K562 (cell line): ENCODE data around the gene NUB1. TPM values are rescaled to one million over a fixed set of nuclear protein-coding genes. Genes with fewer than 3 reads are reported as not detected.
A peak's percentile ranks its signal among the peaks of the same experiment; 100 is the strongest.

Experiments
- FOXJ2 ChIP-seq: fragments of 200-800 bp; sonication (Bioruptor generic); IDR thresholded peaks from 2 replicates; pipeline ENCODE4 v1.6.1; 2016; ENCODE audit warnings: missing genetic modification characterization, missing compliant biosample characterization
- FUS ChIP-seq: fragments of 200-400 bp; formaldehyde crosslinking; optimal IDR thresholded peaks from 2 replicates; pipeline ENCODE3; 2017; ENCODE audit warnings: low read depth, low read length
- HDAC3 ChIP-seq: fragments of 450-650 bp; IDR thresholded peaks from 2 replicates; pipeline ENCODE4 v1.6.1; 2018; ENCODE audit warnings: borderline replicate concordance, mild to moderate bottlenecking, moderate library complexity; ENCODE audit not compliant: partially characterized antibody
- KDM2B ChIP-seq: fragments of 250-450 bp; sonication (Bioruptor Pico); IDR thresholded peaks from 2 replicates; pipeline ENCODE4 v1.8.0; 2021; ENCODE audit warnings: mild to moderate bottlenecking, moderate library complexity
- LCOR ChIP-seq: sonication (generic); formaldehyde crosslinking; IDR thresholded peaks from 2 replicates; pipeline ENCODE4 v1.8.0; 2022; ENCODE audit warnings: mild to moderate bottlenecking, missing genetic modification reagents
- MEF2A ChIP-seq: IDR thresholded peaks from 2 replicates; pipeline ENCODE4 v1.6.1; 2011; ENCODE audit warnings: low read depth, mild to moderate bottlenecking, low read length, moderate library complexity; ENCODE audit not compliant: control insufficient read depth
- MTF1 ChIP-seq: fragments of 250-450 bp; sonication (Bioruptor Pico); IDR thresholded peaks from 2 replicates; pipeline ENCODE4 v1.9.0; 2021; ENCODE audit warnings: moderate library complexity, mild to moderate bottlenecking, inconsistent platforms, borderline replicate concordance
- NR2F6 ChIP-seq: fragments of 450-650 bp; formaldehyde crosslinking; IDR thresholded peaks from 2 replicates; pipeline ENCODE4 v1.4.0; 2020; ENCODE audit warnings: mild to moderate bottlenecking
- SMAD3 ChIP-seq: fragments of 450-650 bp; formaldehyde crosslinking; conservative IDR thresholded peaks from 2 replicates; pipeline ENCODE4 v1.4.0; 2020; ENCODE audit warnings: mild to moderate bottlenecking
- SMC3 ChIP-seq: conservative IDR thresholded peaks from 2 replicates; pipeline ENCODE4 v1.6.1; 2011; ENCODE audit warnings: low read depth, low read length, improper control_type of control experiment; ENCODE audit not compliant: insufficient read depth
- SNRNP70 ChIP-seq: fragments of 200-400 bp; formaldehyde crosslinking; optimal IDR thresholded peaks from 2 replicates; pipeline ENCODE3; 2017; ENCODE audit warnings: low read depth, low read length
- TAL1 ChIP-seq: fragments of 450-650 bp; IDR thresholded peaks from 2 replicates; pipeline ENCODE4 v1.6.1; 2016; ENCODE audit warnings: mild to moderate bottlenecking
- TFAM ChIP-seq: fragments of 250-450 bp; sonication (Bioruptor Pico); conservative IDR thresholded peaks from 2 replicates; pipeline ENCODE4 v1.5.0; 2021; ENCODE audit warnings: mild to moderate bottlenecking, moderate library complexity
- YY1 ChIP-seq, 3 experiments: IDR thresholded peaks; 2 replicates each; pipeline ENCODE4 v1.6.1; 2011; ENCODE audit warnings: low read length in 2 of 3, mild to moderate bottlenecking in 2 of 3, moderate library complexity in 2 of 3, borderline replicate concordance in 1 of 3, control low read depth in 1 of 3, low read depth in 1 of 3; ENCODE audit not compliant: insufficient read depth in 3 of 3, insufficient replicate concordance in 2 of 3, control insufficient read depth in 1 of 3, insufficient read length in 1 of 3; ENCODE audit errors: extremely low read depth in 1 of 3
- ZNF41 ChIP-seq: fragments of 250-450 bp; sonication (Bioruptor Pico); conservative IDR thresholded peaks from 2 replicates; pipeline ENCODE4 v1.4.0; 2020; ENCODE audit warnings: mild to moderate bottlenecking
- ZNF707 ChIP-seq: fragments of 250-450 bp; sonication (Bioruptor Pico); conservative IDR thresholded peaks from 2 replicates; pipeline ENCODE4 v1.8.0; 2022; ENCODE audit warnings: inconsistent platforms, mild to moderate bottlenecking, moderate library complexity
- polyA plus RNA-seq, 8 experiments: library from polyadenylated mRNA; depleted of rRNA in 4 of 8; stranded (reverse) in 5 of 8; unstranded in 3 of 8; fragments of >200 nt; fragmentation: Nextera tagmentation in 2 of 8; fragmentation: Illumina TruSeq in 1 of 8; extraction: Ambion mirVana in 2 of 8; extraction: Trizol in 1 of 8; gene quantifications; 2 replicates each; pipeline versions ENCODE4 v1.2.1 to v1.2.3, GENCODE V29; 2011 to 2014; ENCODE audit warnings: inconsistent platforms in 1 of 8, missing spikeins in 1 of 8
- total RNA-seq, 7 experiments: library from RNA; depleted of rRNA in 6 of 7; stranded (reverse); fragments of >200 nt in 6 of 7; fragmentation: Illumina TruSeq in 2 of 7; extraction: Trizol in 2 of 7; gene quantifications; 2 replicates each; pipeline versions ENCODE4 v1.2.1 to v1.2.3, GENCODE V29; 2011 to 2021; ENCODE audit warnings: low replicate concordance in 1 of 7
- TF ChIP-seq, protein P1 (sequence below): fragments of 250-450 bp; sonication (Bioruptor Pico); IDR thresholded peaks from 2 replicates; pipeline ENCODE4 v1.4.0; 2020
- TF ChIP-seq, protein P2 (sequence below): fragments of 450-650 bp; IDR thresholded peaks from 2 replicates; pipeline ENCODE4 v1.6.1; 2017; ENCODE audit warnings: antibody characterized with exemption, mild to moderate bottlenecking
- TF ChIP-seq, protein P3 (sequence below): fragments of 450-650 bp; IDR thresholded peaks from 2 replicates; pipeline ENCODE4 v1.6.1; 2014; ENCODE audit warnings: low read depth, mild to moderate bottlenecking, moderate library complexity, borderline replicate concordance

NUB1 gene
- total and polyA plus RNA-seq, 9 of the 15 experiments (the other 6 are each of a cell fraction or from before 2014, with no cell fraction given) = 43.2 to 159 (median 85.2) TPM

DNA sequence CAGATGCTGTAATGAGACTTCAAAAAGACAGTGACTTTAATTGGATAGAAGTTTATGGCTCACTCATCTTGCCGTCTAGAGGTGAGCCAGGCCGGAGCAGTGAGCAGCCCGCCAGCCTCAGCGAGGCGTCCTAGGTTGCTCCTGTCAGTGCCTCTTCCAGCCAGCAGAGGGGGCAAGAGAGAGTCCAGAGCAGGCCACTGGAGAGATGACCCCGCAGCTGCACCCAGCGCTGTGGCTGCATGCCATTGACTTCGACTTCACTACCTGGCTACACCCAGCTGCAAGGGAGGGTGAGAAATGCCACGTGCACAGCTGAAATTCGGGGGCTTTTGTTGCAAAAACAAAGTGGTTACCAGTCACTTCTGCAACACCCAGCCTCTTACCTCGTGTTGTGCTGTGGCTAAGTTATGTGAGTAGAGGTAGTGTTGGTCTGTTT lies 26.5 kb downstream of the NUB1 start (continued):
- TF ChIP-seq YY1 (IDR thresholded peaks at IDR 0.05; ENCODE audit: borderline replicate concordance in 1 of 3, control insufficient read depth in 1 of 3, extremely low read depth in 1 of 3, insufficient read depth in 3 of 3, insufficient read length in 1 of 3, insufficient replicate concordance in 2 of 3, low read depth in 1 of 3, low read length in 2 of 3) (peak in 2 of 3 experiments; percentile 49 to 69), MTF1 (no peak), NR2F6 (no peak), SNRNP70 (peak; percentile 46), TFAM (no peak), FOXJ2 (tag) (no peak), ZNF41 (CRISPR knock-in tag) (no peak), ZNF707 (CRISPR knock-in tag) (no peak), FUS (no peak), SMC3 (peak; percentile 98), MEF2A (no peak), HDAC3 (no peak), TAL1 (no peak), LCOR (CRISPR knock-in tag) (no peak), KDM2B (no peak), SMAD3 (no peak)
- TF ChIP-seq, protein P1, sequence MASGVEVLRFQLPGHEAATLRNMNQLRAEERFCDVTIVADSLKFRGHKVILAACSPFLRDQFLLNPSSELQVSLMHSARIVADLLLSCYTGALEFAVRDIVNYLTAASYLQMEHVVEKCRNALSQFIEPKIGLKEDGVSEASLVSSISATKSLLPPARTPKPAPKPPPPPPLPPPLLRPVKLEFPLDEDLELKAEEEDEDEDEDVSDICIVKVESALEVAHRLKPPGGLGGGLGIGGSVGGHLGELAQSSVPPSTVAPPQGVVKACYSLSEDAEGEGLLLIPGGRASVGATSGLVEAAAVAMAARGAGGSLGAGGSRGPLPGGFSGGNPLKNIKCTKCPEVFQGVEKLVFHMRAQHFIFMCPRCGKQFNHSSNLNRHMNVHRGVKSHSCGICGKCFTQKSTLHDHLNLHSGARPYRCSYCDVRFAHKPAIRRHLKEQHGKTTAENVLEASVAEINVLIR = no peak
- TF ChIP-seq, protein P2, sequence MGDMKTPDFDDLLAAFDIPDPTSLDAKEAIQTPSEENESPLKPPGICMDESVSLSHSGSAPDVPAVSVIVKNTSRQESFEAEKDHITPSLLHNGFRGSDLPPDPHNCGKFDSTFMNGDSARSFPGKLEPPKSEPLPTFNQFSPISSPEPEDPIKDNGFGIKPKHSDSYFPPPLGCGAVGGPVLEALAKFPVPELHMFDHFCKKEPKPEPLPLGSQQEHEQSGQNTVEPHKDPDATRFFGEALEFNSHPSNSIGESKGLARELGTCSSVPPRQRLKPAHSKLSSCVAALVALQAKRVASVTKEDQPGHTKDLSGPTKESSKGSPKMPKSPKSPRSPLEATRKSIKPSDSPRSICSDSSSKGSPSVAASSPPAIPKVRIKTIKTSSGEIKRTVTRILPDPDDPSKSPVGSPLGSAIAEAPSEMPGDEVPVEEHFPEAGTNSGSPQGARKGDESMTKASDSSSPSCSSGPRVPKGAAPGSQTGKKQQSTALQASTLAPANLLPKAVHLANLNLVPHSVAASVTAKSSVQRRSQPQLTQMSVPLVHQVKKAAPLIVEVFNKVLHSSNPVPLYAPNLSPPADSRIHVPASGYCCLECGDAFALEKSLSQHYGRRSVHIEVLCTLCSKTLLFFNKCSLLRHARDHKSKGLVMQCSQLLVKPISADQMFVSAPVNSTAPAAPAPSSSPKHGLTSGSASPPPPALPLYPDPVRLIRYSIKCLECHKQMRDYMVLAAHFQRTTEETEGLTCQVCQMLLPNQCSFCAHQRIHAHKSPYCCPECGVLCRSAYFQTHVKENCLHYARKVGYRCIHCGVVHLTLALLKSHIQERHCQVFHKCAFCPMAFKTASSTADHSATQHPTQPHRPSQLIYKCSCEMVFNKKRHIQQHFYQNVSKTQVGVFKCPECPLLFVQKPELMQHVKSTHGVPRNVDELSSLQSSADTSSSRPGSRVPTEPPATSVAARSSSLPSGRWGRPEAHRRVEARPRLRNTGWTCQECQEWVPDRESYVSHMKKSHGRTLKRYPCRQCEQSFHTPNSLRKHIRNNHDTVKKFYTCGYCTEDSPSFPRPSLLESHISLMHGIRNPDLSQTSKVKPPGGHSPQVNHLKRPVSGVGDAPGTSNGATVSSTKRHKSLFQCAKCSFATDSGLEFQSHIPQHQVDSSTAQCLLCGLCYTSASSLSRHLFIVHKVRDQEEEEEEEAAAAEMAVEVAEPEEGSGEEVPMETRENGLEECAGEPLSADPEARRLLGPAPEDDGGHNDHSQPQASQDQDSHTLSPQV = 0 out of 2 replicates have a peak, but pooled peaks have one; percentile 21
- TF ChIP-seq, protein P3, sequence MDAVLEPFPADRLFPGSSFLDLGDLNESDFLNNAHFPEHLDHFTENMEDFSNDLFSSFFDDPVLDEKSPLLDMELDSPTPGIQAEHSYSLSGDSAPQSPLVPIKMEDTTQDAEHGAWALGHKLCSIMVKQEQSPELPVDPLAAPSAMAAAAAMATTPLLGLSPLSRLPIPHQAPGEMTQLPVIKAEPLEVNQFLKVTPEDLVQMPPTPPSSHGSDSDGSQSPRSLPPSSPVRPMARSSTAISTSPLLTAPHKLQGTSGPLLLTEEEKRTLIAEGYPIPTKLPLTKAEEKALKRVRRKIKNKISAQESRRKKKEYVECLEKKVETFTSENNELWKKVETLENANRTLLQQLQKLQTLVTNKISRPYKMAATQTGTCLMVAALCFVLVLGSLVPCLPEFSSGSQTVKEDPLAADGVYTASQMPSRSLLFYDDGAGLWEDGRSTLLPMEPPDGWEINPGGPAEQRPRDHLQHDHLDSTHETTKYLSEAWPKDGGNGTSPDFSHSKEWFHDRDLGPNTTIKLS = peak; percentile 32; the same call in 1 of the 2 replicates
